ENCODE results near the gene TEPSIN. TPM values are rescaled to one million over a fixed set of nuclear protein-coding genes. Genes with fewer than 3 reads are reported as not detected.

Gene TEPSIN
- total and polyA plus RNA-seq, 3 donors from 2014 or later, result 32.0 to 83.0 (median 55.4) TPM

DNA sequence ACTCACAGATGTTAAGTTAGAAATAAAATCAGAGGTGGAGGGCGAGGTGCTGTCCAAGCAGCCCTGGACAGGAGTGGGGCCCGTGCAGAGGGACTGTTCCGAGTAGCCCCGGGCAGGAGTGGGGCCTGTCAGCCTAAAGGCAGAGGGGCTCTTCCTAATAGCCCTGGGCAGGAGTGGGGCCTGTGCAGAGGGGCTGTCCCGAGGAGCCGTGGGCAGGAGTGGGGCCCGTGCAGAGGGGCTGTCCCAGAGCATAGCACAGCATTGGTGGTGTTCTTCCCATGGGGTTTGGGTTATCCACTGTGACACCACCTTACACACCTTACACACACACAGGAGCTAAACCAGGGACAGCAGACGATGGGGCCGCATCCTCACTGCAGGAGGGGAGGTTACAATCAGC is 26.5 kb downstream of the TEPSIN start:
- 89 to 90% methylated on average over 5 to 9 of the region's 9 CpGs for WGBS, 2 donors
- no peak for DNase-seq
- Histone ChIP-seq H3K36me3 (ENCODE audit: low read depth, missing control alignments) (no peaks in the 10 kb centered on the region), H3K27ac (no peak overlapping the region), H3K9me3 (no peaks in the 10 kb centered on the region), H3K4me3 (no peak overlapping the region), H3K27me3 (no peaks in the 10 kb centered on the region), H3K4me1 (no peaks in the 10 kb centered on the region)
- no peak for TF ChIP-seq POLR2A (IDR thresholded peaks at IDR 0.05)
- TF ChIP-seq, protein P1, sequence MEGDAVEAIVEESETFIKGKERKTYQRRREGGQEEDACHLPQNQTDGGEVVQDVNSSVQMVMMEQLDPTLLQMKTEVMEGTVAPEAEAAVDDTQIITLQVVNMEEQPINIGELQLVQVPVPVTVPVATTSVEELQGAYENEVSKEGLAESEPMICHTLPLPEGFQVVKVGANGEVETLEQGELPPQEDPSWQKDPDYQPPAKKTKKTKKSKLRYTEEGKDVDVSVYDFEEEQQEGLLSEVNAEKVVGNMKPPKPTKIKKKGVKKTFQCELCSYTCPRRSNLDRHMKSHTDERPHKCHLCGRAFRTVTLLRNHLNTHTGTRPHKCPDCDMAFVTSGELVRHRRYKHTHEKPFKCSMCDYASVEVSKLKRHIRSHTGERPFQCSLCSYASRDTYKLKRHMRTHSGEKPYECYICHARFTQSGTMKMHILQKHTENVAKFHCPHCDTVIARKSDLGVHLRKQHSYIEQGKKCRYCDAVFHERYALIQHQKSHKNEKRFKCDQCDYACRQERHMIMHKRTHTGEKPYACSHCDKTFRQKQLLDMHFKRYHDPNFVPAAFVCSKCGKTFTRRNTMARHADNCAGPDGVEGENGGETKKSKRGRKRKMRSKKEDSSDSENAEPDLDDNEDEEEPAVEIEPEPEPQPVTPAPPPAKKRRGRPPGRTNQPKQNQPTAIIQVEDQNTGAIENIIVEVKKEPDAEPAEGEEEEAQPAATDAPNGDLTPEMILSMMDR (IDR thresholded peaks at IDR 0.05), result no peak
- intact Hi-C loops (cut with DNase I; ENCODE audit: low total_unique reads), result no loop called here

GRCh38 chr17:81210868-81211267 is 28.0 kb downstream of the TEPSIN start:
- no peak for DNase-seq
- Histone ChIP-seq H3K36me3 (ENCODE audit: low read depth, missing control alignments) (no peaks in the 10 kb centered on the region), H3K9me3 (no peaks in the 10 kb centered on the region), H3K4me3 (no peak overlapping the region), H3K27me3 (no peaks in the 10 kb centered on the region), H3K4me1 (no peaks in the 10 kb centered on the region), H3K27ac (no peak overlapping the region)
- TF ChIP-seq, protein P1 (IDR thresholded peaks at IDR 0.05), result no peak
- 67 to 72% methylated on average over 13 to 14 of the region's 14 CpGs for WGBS, 2 donors
- intact Hi-C loops (cut with DNase I; ENCODE audit: low total_unique reads), result no loop called here

DNA sequence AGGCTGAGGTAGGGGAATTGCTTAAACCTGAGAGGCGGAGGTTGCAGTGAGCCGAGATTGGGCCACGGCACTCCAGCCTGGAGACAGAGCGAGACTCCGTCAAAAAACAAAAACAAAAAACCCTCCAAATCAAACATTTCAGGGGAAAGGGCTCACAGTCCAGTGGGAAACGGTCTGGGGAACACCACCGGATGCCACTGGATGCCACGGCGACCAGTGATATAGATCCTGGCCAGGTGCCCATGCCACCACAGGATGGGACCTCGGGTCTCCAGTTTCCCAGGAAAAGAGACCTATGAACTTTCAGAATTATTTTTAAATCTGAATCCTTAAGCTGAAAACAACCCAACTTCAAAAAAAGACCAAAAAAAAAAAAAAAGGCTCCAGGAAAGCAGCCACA is 28.4 kb downstream of the TEPSIN start:
- Histone ChIP-seq H3K4me1 (no peaks in the 10 kb centered on the region), H3K9me3 (no peaks in the 10 kb centered on the region), H3K36me3 (ENCODE audit: low read depth, missing control alignments) (no peaks in the 10 kb centered on the region), H3K27me3 (no peaks in the 10 kb centered on the region), H3K4me3 (no peak overlapping the region), H3K27ac (no peak overlapping the region)
- DNase-seq, result no peak
- intact Hi-C loops (cut with DNase I; ENCODE audit: low total_unique reads), result no loop called here
- TF ChIP-seq, protein P1 (IDR thresholded peaks at IDR 0.05), result no peak
- TF ChIP-seq POLR2A (IDR thresholded peaks at IDR 0.05), result no peak
- WGBS, 2 donors, result 81 to 84% methylated on average over 10 of the region's 10 CpGs

DNA sequence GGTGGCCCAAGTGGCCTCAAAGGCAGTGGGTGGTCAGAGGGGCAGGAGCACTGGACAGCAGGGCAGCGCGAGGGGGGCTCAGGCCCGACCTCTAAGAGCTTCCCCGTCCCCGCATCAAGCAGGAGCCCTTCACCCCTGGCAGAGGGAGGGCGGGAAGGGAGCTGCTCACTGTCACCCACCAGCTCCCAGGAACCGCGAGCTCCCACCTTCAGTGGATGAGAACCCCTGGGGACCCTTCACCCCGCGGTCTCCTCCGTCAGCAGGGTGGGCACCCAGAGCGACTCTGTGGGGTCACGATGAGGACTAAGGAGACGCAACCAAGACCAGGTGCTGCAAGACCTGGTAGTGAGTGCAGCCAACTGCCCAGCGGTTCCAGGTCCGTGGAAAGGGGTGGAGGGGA is 29.7 kb downstream of the TEPSIN start:
- no peaks in the 10 kb centered on the region for H3K36me3 ChIP-seq (ENCODE audit: low read depth, missing control alignments)
- WGBS, 2 donors, result 87 to 90% methylated on average over 3 to 16 of the region's 16 CpGs
- intact Hi-C loops (cut with DNase I; ENCODE audit: low total_unique reads), result no loop called here

DNA sequence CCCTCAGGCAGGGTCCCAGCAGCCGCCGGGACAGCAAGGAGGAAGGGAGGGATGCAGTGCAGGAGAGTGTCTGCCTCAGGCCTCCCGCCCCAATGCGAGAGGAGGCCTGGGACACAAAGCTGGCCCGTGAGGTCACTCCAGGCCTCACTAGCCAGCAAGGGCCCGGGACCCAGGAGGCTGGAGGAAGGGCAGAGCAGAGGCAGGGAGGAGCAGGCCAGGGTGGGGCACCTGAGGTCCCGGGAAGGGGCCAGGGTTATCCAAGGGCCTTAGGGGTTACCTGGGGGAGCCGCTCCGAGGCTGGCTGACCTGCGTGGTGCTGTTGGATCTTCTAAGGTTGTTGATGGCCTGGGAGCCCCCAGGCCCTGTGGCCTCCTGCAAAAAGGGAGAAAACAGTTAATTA is 30.2 kb downstream of the TEPSIN start:
- no peaks in the 10 kb centered on the region for H3K27me3 ChIP-seq
- no peaks in the 10 kb centered on the region for H3K9me3 ChIP-seq
- no peaks in the 10 kb centered on the region for H3K4me1 ChIP-seq
- H3K36me3 ChIP-seq (ENCODE audit: low read depth, missing control alignments), result no peaks in the 10 kb centered on the region
- H3K4me3 ChIP-seq, result no peak overlapping the region
- intact Hi-C loops (cut with DNase I; ENCODE audit: low total_unique reads), result no loop called here
- H3K27ac ChIP-seq, result no peak overlapping the region
- WGBS, 2 donors, result 91 to 92% methylated on average over 10 of the region's 10 CpGs
- TF ChIP-seq, protein P1 (IDR thresholded peaks at IDR 0.05), result no peak
- TF ChIP-seq POLR2A (IDR thresholded peaks at IDR 0.05), result no peak
- no peak for DNase-seq

More for the DNA sequence above, 29.7 kb downstream of the TEPSIN start:
- no peak for DNase-seq
- Histone ChIP-seq H3K4me1 (no peaks in the 10 kb centered on the region), H3K9me3 (no peaks in the 10 kb centered on the region), H3K27ac (no peak overlapping the region), H3K4me3 (no peak overlapping the region), H3K27me3 (no peaks in the 10 kb centered on the region)
- TF ChIP-seq, protein P1 (IDR thresholded peaks at IDR 0.05), result no peak
- TF ChIP-seq POLR2A (IDR thresholded peaks at IDR 0.05), result no peak
